HG02981 (cell line): ENCODE measurements around the gene MBD3L2B.

Experiments used
- ATAC-seq: cut with Tn5 transposase; IDR thresholded peaks from one replicate; pipeline ENCODE4 v1.9.1; 2021; ENCODE audit warnings: mild to moderate bottlenecking, moderate library complexity; ENCODE audit not compliant: unreplicated experiment

MBD3L2B gene

DNA sequence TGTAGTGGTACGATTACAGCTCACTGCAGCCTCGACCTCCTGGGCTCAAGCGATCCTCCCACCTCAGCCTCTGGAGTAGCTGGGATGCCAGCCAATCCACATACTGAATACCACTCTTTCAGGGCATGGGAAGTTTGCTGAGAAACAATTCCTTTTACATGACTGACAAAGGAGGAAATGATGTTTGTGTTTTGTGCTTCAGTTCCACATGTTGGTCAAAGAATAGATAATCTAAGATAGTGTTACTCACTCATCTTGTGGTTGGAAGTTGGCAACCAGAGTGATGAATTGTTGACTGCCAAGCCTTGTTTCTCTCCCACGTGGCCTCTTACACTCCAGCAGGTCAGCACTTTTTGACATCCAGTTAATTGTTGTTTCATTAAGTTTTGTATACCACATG is 7.6 kb downstream of the MBD3L2B start:
- ATAC-seq = no peak

GRCh38 chr19:7010722-7011593 is 10.3 kb downstream of the MBD3L2B start:
- no peak for ATAC-seq

- ATAC-seq = no peak
These were observed 13.4 kb downstream of the MBD3L2B start for GRCh38 chr19:7007859-7008258.

DNA sequence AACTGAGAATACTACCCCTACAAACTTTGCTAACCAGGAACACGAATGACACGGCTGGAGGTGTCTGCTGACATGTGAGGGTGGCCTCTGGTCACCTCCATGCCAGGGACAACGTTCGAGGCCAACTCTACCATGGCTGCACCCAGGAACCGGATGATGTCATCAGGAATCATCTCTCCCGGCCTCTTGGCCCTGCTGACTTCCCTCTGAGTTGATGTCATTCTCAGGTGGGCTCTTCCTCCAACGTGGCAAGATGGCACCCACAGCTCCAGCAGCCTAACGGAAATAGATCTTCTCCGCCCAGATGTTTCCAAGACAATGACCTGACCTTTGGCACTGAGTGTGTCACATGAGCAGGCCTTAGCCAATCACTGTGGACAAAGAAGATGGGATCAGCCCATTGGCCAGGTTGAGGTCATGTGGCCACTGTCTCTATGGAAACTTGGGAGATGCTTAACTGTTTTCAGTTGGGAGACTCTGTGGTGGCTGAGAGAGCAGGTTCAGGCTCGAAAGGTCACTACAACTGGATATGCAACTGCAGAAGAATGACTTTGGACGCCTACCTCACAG is 15.0 kb downstream of the MBD3L2B start:
- ATAC-seq = no peak

DNA sequence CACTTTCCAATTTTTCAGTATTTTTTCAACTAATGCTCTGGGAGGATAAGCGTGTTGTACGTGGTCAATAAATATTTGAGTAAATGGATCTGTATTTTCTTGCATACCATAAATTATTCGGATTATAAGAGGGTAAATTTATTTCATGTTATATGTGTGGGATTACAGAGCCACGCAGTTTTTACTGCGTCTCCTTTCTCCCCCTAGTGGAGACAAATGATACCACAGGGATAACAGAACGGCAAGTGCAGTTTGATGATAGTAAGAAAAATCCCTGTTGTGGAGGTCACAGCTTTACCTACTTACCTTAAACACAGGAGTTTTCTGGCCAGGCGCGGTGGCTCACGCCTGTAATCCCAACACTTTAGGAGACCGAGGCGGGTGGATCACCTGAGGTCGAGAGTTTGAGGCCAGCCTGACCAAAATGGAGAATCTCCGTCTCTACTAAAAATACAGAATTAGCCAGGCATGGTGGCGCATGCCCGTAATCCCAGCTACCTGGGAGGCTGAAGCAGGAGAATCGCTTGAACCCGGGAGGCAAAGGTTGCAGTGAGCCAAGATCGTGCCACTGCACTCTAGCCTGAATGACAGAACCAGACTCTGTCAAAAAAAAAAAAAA is 16.8 kb downstream of the MBD3L2B start:
- ATAC-seq = no peak

GRCh38 chr19:7000816-7001215 is 20.4 kb downstream of the MBD3L2B start:
- ATAC-seq = no peak

GRCh38 chr19:7000333-7000732 is 20.9 kb downstream of the MBD3L2B start:
- ATAC-seq = no peak

DNA sequence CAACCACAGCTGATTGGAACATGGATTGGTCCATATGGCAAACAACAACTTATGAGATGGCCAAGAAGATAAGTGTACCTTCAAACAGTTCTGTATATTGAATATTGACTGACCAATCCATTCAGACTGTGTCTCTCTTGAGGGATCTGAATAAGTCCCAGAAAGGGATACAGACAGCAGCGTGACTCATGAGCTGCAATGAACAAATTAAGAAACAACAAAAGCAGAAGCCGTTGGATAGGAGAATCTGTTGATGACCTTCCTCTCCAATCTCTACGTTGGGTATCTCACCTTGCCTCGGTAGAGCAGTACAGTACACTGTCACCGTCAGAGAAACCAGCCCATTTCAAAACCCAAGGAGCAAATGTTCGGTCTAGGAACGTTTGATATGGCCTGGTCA is 21.3 kb downstream of the MBD3L2B start:
- ATAC-seq = no peak

DNA sequence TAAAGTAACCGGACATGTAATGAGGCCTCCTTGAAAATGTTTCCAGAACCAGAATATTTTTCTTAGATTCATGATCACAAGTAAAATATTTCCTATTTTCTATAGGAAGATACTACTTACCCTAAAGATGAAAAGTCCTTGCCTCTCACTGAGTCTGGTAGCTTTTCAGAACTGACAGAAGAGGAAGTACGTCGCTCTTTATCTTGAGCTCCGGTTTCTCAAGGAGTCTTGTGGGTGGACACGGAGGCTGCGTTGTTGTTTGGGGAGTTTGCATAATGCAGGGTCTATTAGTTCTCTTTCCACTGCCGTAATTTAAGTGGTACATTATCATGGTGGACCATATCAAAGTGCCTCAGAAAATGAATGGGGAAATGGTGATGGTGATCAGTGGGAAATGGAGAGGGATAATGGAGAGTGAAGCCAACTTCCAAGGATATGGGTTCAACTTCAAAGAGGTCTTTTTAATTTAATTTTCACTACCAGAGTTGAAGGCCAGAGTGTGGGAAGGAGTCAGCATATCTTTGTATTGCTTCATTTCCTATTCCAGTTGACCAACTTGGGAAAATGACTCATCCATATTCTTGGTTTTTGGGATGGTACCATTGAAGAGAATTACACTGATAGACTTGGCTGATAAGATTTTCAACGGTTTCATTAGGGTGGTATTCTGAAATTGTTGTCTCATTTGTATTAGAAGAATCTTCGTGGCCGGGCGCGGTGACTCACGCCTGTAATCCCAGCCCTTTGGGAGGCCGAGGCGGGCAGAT is 23.4 kb downstream of the MBD3L2B start:
- ATAC-seq = no peak

DNA sequence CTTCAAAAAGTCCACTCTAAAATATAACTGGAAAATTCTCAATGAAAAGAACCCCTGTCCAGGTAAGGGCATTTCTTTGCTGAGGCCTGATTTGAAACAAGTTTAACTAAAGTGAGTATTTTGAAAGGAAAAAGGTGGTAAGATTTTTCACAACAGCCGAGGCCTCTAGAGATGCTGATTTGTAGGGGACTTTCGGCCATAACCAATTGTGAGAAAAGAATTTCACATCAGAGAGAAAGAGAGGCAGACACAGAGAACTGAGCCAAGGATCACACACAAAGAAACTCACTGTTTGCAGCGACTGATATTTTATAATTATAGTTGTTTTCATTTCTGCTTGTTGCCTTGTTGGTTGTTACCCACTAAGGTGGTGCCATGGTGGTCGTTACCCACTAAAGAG is 24.4 kb downstream of the MBD3L2B start:
- ATAC-seq = no peak

GRCh38 chr19:6995054-6995453 is 26.2 kb downstream of the MBD3L2B start:
- no peak for ATAC-seq

- ATAC-seq = no peak
These were observed 33.0 kb downstream of the MBD3L2B start for GRCh38 chr19:6988257-6988656.

DNA sequence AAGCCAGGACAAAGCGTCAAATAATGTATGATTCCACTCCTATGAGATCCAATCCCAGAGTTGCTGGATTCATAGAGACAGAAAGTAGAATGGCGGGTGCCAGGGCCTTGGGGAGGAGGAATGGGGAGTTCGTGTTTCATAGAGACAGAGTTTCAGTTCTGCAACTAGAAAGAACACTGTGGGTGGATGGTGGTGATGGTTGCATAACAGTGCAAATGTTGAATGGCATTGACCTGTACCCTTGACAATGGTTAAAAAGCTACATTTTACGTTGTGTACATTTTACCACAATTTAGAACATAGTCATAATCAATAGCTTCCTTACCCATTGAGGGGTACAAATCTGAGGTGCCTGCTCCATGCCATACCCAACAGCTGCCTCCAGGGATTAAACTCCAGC is 33.4 kb downstream of the MBD3L2B start:
- ATAC-seq = no peak

GRCh38 chr19:6983448-6983847 is 37.8 kb downstream of the MBD3L2B start:
- ATAC-seq = no peak

- ATAC-seq = no peak
These were observed 41.8 kb downstream of the MBD3L2B start for GRCh38 chr19:6979399-6979798.

GRCh38 chr19:6976197-6976596 is 45.0 kb downstream of the MBD3L2B start:
- ATAC-seq = no peak

DNA sequence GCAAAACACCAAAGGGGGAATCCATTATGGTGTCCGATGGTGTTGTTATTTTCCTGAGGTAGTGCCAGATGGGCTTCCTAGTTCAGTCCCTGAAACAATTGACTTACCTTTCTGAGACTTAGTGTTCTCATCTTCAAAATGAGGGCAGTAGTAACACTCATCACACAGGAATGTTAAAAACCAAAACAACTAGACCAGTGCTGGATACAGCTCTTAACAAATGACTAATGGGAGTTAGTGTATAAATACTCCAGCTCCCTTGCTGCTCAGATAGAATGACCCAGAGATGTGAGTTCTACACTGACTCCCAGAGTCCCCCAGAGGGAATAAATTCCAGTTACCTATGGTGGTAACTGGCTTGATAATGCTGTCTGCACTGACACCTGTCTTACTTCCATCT is 49.9 kb downstream of the MBD3L2B start:
- no peak for ATAC-seq

GRCh38 chr19:6970443-6970842 is 50.8 kb downstream of the MBD3L2B start:
- ATAC-seq = no peak

DNA sequence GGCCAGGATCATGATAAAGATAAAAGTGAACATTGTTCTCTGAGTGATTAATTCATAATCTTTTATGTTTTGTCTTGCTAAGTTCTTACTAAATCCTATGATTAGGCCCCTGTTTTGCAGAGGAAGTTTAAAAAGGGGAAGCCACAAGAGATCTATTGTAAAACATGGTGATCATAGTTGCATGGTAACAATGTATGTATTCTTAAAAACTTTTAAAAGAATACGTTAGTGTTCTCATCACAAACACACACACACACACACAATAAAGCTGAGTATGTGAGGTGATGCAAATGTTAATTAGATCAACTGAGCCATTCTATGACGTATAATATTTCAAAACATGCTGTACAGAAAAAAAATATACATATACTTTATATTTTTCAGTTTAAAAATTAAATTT is 51.2 kb downstream of the MBD3L2B start:
- no peak for ATAC-seq

DNA sequence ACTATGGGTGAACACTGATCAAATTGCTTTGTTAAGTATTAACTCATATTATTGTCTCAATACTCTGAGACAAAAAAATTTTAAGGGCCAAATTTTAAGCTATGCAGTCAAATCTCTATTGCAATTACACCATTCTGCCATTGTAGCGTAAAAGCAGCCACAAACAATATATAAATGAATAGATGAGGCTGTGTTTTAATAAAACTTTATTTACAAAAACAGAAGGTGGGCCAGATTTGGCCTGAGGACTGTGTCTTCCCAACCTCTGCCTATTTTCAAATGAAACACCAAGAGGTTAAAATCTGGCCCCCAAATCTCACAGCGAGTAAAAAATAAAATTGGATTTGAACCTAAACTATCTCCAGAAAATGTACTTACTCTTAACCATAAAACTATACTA is 51.7 kb downstream of the MBD3L2B start:
- no peak for ATAC-seq
